Duodenal mucosa (tissue), 2 donors: ENCODE data around the gene STIM1.

ENCODE experiments used
- H3K27ac ChIP-seq: one replicate; pipeline ENCODE4 v1.7.0; 2013; ENCODE audit warnings: low read depth, low read length
- H3K27me3 ChIP-seq, 2 donors: one replicate each; pipeline ENCODE4 v1.7.0; 2013; ENCODE audit warnings: low read length in 2 of 2, control low read depth in 1 of 2; ENCODE audit not compliant: insufficient read depth in 2 of 2, control insufficient read depth in 1 of 2
- H3K36me3 ChIP-seq, 2 donors: one replicate each; pipeline ENCODE4 v1.7.0; 2013; ENCODE audit warnings: low read length in 2 of 2, control low read depth in 1 of 2; ENCODE audit not compliant: insufficient read depth in 2 of 2, control insufficient read depth in 1 of 2
- H3K4me1 ChIP-seq, 2 donors: one replicate each; pipeline ENCODE4 v1.7.0; 2013; ENCODE audit warnings: low read length in 2 of 2, control low read depth in 1 of 2; ENCODE audit not compliant: insufficient read depth in 2 of 2, control insufficient read depth in 1 of 2
- H3K4me3 ChIP-seq, 2 donors: one replicate each; pipeline ENCODE4 v1.7.0; 2013; ENCODE audit warnings: low read length in 2 of 2, low read depth in 1 of 2
- H3K9ac ChIP-seq, 2 donors: one replicate each; pipeline ENCODE4 v1.7.0; 2013; ENCODE audit warnings: low read length in 2 of 2, low read depth in 1 of 2
- H3K9me3 ChIP-seq, 2 donors: one replicate each; pipeline ENCODE4 v1.7.0; 2013; ENCODE audit warnings: low read length in 2 of 2, control low read depth in 1 of 2; ENCODE audit not compliant: control insufficient read depth in 1 of 2

Gene STIM1

DNA sequence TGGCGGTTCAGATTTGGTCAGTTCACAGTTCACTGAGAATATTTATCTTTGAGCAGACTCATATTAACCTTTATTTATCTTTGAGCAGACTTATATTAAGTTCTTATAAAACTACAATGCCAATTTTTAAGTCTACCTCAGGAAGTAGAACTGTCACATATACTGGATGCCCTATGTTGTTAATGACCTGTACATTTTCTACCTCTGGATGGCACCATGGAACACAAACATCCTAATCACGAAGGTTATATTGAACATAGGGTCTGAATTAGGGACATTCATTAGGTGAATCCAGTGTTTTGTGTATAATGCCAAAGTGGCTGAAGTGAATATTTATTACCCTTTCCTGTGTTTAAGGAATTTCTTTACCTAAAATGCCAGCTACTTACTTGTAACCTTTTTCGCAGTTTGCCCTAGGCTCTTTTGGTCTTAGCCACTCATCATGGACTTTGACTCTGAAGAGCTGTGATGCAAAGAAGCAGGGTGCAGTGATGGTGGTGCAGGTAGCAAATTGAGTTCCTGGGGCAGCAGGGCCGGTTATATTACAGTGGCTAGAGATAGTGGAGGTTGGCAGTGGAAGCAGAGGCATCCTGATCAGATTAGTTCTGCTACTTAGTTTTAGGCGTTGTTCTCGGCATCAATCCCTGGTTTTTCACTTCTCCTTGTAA is 71.8 kb downstream of the STIM1 start:
- Histone ChIP-seq H3K9me3 (no peaks in the 10 kb centered on the region), H3K27ac (no peak overlapping the region), H3K4me3 (no peak overlapping the region), H3K4me1 (peaks cover 4 to 24% of the 10 kb centered on the region in 2 donors), H3K27me3 (no peaks in the 10 kb centered on the region), H3K36me3 (no peaks in the 10 kb centered on the region), H3K9ac (no peak overlapping the region)

DNA sequence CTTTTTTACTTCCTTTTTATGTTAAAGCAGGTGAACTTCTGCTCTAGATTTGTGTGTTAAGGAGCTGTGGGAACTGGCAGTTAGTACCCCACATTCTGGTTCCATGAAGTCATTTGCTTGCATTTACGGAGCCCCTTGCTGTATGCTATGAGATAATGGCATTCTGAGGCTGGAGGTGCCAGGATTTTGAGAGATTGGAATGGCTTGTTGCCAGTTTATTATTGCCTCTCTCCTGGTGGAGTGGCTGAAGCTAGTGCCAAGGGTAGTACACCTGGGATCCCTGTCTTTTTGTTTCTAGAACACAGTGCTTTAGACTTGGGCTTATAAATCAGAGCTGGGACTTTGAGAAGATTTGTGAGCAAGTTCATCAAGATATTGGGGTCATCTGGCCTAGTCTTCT is 73.8 kb downstream of the STIM1 start:
- Histone ChIP-seq H3K4me3 (no peak overlapping the region), H3K36me3 (no peaks in the 10 kb centered on the region), H3K27me3 (no peaks in the 10 kb centered on the region), H3K27ac (no peak overlapping the region), H3K4me1 (peaks cover 4 to 24% of the 10 kb centered on the region in 2 donors), H3K9ac (no peak overlapping the region), H3K9me3 (no peaks in the 10 kb centered on the region)

DNA sequence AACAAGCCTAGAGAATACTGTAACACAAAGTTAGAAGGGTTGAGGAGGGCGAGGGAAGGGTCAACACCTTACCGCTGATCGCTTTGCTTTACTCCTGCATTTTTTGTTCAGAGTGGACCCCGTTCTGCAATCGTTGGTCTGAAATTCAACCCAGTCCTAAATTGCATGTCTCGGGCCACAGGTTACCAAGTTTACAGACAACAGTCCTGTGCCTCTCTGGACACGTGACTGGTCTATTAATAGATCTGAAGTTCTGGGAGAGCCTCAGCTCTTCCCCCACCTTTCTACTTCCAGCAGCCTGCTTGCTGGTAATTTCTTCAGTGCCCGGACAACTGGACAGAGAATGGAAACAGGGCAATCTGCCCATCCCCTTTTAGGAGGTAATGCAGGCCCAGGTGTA is 74.2 kb downstream of the STIM1 start:
- Histone ChIP-seq H3K9me3 (no peaks in the 10 kb centered on the region), H3K36me3 (no peaks in the 10 kb centered on the region), H3K4me1 (peaks cover 4 to 24% of the 10 kb centered on the region in 2 donors), H3K9ac (no peak overlapping the region), H3K27me3 (no peaks in the 10 kb centered on the region), H3K4me3 (peak overlapping the region in 1 of 2 donors; percentile 4), H3K27ac (no peak overlapping the region)

DNA sequence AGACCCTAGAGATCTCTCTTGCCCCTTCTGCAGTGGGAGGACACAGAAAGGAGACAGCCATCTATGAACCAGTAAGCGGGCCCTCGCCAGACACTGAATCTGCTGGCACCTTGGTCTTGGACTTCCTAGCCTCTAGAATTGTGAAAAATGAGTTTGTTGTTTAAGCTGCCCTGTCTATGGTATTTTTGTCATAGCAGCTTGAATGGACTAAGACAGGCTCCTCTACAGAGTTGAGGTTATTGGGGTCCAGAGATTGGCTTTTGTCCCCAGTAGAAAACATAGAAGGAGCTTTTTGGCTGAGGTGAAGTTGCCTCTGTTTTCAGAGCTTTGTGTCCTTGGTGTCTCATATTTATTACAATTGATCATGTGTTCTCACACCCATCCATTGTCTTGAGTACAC is 77.2 kb downstream of the STIM1 start:
- no peak overlapping the region for H3K27ac ChIP-seq
- H3K4me3 ChIP-seq: no peak overlapping the region
- no peaks in the 10 kb centered on the region for H3K27me3 ChIP-seq
- H3K9ac ChIP-seq: no peak overlapping the region
- no peaks in the 10 kb centered on the region for H3K9me3 ChIP-seq
- peaks cover 4 to 12% of the 10 kb centered on the region in 2 donors for H3K4me1 ChIP-seq
- no peaks in the 10 kb centered on the region for H3K36me3 ChIP-seq

GRCh38 chr11:3933165-3933628 is 77.7 kb downstream of the STIM1 start:
- Histone ChIP-seq H3K9ac (no peak overlapping the region), H3K27me3 (no peaks in the 10 kb centered on the region), H3K36me3 (no peaks in the 10 kb centered on the region), H3K9me3 (no peaks in the 10 kb centered on the region), H3K4me1 (peaks cover 4 to 12% of the 10 kb centered on the region in 2 donors), H3K27ac (no peak overlapping the region), H3K4me3 (no peak overlapping the region)

GRCh38 chr11:3934658-3935057 is 79.2 kb downstream of the STIM1 start:
- no peak overlapping the region for H3K4me3 ChIP-seq
- H3K36me3 ChIP-seq: no peaks in the 10 kb centered on the region
- no peaks in the 10 kb centered on the region for H3K9me3 ChIP-seq
- H3K4me1 ChIP-seq: peaks cover 1 to 10% of the 10 kb centered on the region in 2 donors
- no peak overlapping the region for H3K27ac ChIP-seq
- no peak overlapping the region for H3K9ac ChIP-seq
- H3K27me3 ChIP-seq: no peaks in the 10 kb centered on the region

DNA sequence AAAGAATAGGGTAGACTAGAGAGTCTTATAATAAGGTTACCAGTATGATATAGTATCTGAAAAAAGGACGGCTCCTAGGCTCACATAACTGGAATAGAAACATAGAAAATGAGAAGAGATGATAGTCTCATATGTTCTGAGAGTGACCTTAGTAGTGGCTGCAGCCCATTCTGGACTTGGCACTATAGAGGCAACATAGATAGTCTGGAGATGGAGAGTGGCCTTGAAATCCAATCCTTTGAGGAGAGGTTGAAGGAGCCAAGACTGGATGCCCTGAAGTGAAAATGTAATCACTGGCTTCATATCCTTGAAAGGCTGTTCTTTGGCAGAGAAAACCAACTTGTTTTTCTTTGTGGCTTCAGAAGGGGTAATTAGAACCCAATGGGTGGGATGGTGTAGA is 81.1 kb downstream of the STIM1 start:
- no peak overlapping the region for H3K27ac ChIP-seq
- H3K27me3 ChIP-seq: no peaks in the 10 kb centered on the region
- H3K36me3 ChIP-seq: no peaks in the 10 kb centered on the region
- H3K9me3 ChIP-seq: no peaks in the 10 kb centered on the region
- no peak overlapping the region for H3K9ac ChIP-seq
- H3K4me1 ChIP-seq: peaks cover 0 to 5% of the 10 kb centered on the region in 2 donors
- H3K4me3 ChIP-seq: no peak overlapping the region

DNA sequence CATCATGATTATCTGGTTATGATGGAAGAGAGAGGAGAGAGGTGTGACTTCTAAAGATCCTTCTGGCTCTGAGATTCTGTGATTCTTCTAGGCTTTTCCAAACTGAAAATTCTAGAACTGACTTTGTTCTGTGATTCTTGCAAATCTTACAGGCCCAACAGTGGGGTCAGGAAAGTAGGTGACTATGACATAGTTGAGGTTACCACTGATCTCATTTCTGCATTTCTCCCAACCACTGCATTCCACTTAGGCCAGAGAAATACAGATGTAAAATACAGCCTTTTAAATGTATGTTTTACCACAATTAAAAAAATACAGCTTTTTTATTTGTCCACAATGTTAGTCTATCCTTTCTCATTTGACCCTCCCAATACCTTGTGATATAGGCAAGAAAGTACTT is 83.7 kb downstream of the STIM1 start:
- no peaks in the 10 kb centered on the region for H3K27me3 ChIP-seq
- no peak overlapping the region for H3K9ac ChIP-seq
- no peak overlapping the region for H3K4me3 ChIP-seq
- peaks cover 13 to 23% of the 10 kb centered on the region in 2 donors for H3K4me1 ChIP-seq
- H3K36me3 ChIP-seq: no peaks in the 10 kb centered on the region
- no peaks in the 10 kb centered on the region for H3K9me3 ChIP-seq
- no peak overlapping the region for H3K27ac ChIP-seq

DNA sequence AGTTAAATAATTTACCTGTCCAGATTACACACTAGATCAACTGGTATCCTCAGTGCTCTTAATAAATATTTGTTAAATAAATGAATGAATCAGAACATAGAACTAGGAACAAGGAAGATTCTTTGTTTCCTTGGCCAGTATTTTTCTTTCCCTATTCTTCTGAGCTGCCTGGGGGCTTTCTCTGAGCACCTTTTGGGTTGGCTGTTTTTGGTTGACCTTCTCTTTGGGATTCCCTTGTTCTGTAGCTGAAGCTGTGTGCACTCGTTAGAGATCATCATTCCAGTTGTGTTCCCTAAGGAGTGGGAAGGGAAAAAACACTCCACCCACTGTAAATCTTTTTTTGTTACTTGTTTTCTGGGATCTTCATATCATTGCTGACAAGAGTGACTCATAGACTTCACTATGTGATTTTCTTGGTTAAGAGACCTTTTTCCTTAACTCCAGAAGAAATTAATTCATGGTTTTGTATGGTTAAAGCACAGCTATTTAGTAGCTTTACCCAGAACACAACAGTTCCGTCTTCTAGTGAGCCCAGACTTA is 84.3 kb downstream of the STIM1 start:
- Histone ChIP-seq H3K27me3 (no peaks in the 10 kb centered on the region), H3K9ac (no peak overlapping the region), H3K4me3 (no peak overlapping the region), H3K27ac (no peak overlapping the region), H3K36me3 (no peaks in the 10 kb centered on the region), H3K4me1 (peaks cover 13 to 25% of the 10 kb centered on the region in 2 donors), H3K9me3 (no peaks in the 10 kb centered on the region)

- Histone ChIP-seq H3K36me3 (no peaks in the 10 kb centered on the region), H3K9ac (no peak overlapping the region), H3K9me3 (no peaks in the 10 kb centered on the region), H3K4me1 (peaks cover 22 to 34% of the 10 kb centered on the region in 2 donors), H3K4me3 (no peak overlapping the region), H3K27me3 (no peaks in the 10 kb centered on the region), H3K27ac (no peak overlapping the region)
Measured at GRCh38 chr11:3942160-3942955, 86.9 kb downstream of the STIM1 start.
